Upper lobe of left lung (tissue), 6 donors: ENCODE measurements around the gene XPC. TPM values are rescaled to one million over a fixed set of nuclear protein-coding genes. Genes with fewer than 3 reads are reported as not detected.

ENCODE experiments used
- ATAC-seq, 2 donors: fragments of 200-7000 bp; cut with Tn5 transposase; one replicate each; pipeline ENCODE4 v1.9.1; 2022; ENCODE audit warnings: mild to moderate bottlenecking in 2 of 2, moderate library complexity in 2 of 2; ENCODE audit not compliant: low FRiP score in 2 of 2
- DNase-seq, 2 donors: peaks; one replicate each; pipeline ENCODE4 v3.0.0-alpha.2; 2019 to 2020
- H3K27ac ChIP-seq, 4 donors: fragments of 200-600 bp; sonication (generic); one replicate each; pipeline ENCODE4 v1.5.1; 2016 to 2019
- H3K27me3 ChIP-seq, 4 donors: fragments of 200-600 bp; sonication (generic); one replicate each; pipeline ENCODE4 v1.5.1; 2017 to 2019
- H3K36me3 ChIP-seq, 4 donors: fragments of 200-600 bp; sonication (generic); one replicate each; pipeline ENCODE4 v1.5.1; 2016 to 2019
- H3K4me1 ChIP-seq, 4 donors: fragments of 200-600 bp; sonication (generic); one replicate each; pipeline ENCODE4 v1.5.1; 2018 to 2019
- H3K4me3 ChIP-seq, 4 donors: fragments of 200-600 bp; sonication (generic); one replicate each; pipeline ENCODE4 v1.5.1; 2017 to 2019; ENCODE audit warnings: mild to moderate bottlenecking in 2 of 4, moderate library complexity in 1 of 4
- H3K9me3 ChIP-seq, 4 donors: fragments of 200-600 bp; sonication (generic); one replicate each; pipeline ENCODE4 v1.5.1; 2018 to 2019
- EP300 ChIP-seq, 4 donors: sonication (generic); formaldehyde crosslinking; IDR thresholded peaks; one replicate each; pipeline ENCODE4 v1.5.1; 2017; ENCODE audit warnings: antibody characterized with exemption in 4 of 4, control low read depth in 2 of 4
- POLR2A ChIP-seq, 4 donors: fragments of 450-650 bp; IDR thresholded peaks; one replicate each; pipeline ENCODE4 v1.5.1; 2016 to 2017; ENCODE audit warnings: antibody characterized with exemption in 4 of 4, mild to moderate bottlenecking in 2 of 4
- POLR2AphosphoS5 ChIP-seq, 2 donors: sonication (generic); formaldehyde crosslinking; IDR thresholded peaks; one replicate each; pipeline ENCODE4 v1.5.1; 2017; ENCODE audit warnings: antibody characterized with exemption in 2 of 2
- WGBS, 2 donors: methylation state at CpG; one replicate each; pipeline ENCODE4 v1.1.5; 2017 to 2018; 5-methylcytosine and 5-hydroxymethylcytosine counted together
- total RNA-seq, 6 donors: library from RNA; depleted of rRNA in 4 of 6; stranded (reverse); fragments of >200 nt in 4 of 6; gene quantifications; one replicate each; pipeline versions ENCODE4 v1.1.0 to v1.2.1, GENCODE V29; 2016 to 2021
- TF ChIP-seq, protein P1 (sequence below), 6 experiments: fragments of 450-650 bp in 4 of 6; fragments of 200-600 bp in 2 of 6; sonication (generic) in 2 of 6; IDR thresholded peaks; one replicate each; pipeline ENCODE4 v1.5.1; 2016 to 2019; ENCODE audit warnings: antibody characterized with exemption in 6 of 6
- donor health status: DM: no; HTN: no; CAD: no; lungs with moderate emphysema.
- donor health status: DM: no; HTN: yes; CAD: no; lungs with severe emphysema.

The XPC gene
- total RNA-seq, 6 donors from 2014 or later = 33.8 to 87.0 (median 46.6) TPM

DNA sequence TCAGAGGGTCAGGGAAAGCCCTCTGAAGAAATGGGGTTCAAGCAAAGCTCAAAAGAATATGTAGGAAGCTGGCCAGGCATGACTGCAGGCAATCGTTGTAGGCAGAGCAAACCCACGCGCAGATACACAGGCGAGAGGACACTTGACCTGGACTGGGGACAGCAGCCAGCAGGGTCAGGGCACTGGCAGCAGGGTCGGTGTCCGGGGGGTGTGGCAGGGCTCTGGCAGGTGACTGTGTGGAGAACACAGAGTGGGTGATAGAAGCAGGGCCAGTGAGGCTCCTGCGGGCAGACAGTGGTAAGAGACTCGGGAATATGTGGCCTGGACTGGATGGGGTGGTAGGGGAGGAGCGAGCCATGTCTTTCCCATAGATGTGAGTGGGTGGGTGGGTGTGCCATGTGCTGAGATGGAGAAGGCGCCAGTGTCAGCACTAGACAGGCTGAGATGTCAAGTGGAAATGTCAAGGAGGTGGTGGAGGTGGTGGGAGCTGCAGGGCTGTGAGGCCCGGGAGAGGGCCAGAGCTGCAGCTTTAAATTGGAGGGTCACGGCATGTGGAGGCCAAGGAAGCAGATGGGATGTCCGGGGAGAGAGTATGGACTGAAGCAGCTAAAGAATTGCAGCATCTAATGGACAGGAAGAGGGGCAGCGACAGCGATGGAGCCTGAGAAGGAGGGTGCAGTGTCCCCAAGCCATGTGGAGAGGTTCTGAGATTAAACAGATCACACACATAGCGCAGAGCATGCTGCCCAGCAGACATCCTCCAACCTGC lies 40.1 kb downstream of the XPC start:
- no peaks in the 10 kb centered on the region for H3K27me3 ChIP-seq
- ATAC-seq (no peak), DNase-seq (no peak)
- peaks cover 26 to 96% (median 70%) of the 10 kb centered on the region in 4 donors for H3K36me3 ChIP-seq
- peaks cover 9 to 16% (median 14%) of the 10 kb centered on the region in 4 donors for H3K4me1 ChIP-seq
- WGBS, 2 donors = 88 to 89% methylated on average over 16 of the region's 16 CpGs
- TF ChIP-seq, protein P1, sequence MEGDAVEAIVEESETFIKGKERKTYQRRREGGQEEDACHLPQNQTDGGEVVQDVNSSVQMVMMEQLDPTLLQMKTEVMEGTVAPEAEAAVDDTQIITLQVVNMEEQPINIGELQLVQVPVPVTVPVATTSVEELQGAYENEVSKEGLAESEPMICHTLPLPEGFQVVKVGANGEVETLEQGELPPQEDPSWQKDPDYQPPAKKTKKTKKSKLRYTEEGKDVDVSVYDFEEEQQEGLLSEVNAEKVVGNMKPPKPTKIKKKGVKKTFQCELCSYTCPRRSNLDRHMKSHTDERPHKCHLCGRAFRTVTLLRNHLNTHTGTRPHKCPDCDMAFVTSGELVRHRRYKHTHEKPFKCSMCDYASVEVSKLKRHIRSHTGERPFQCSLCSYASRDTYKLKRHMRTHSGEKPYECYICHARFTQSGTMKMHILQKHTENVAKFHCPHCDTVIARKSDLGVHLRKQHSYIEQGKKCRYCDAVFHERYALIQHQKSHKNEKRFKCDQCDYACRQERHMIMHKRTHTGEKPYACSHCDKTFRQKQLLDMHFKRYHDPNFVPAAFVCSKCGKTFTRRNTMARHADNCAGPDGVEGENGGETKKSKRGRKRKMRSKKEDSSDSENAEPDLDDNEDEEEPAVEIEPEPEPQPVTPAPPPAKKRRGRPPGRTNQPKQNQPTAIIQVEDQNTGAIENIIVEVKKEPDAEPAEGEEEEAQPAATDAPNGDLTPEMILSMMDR (IDR thresholded peaks at IDR 0.05) = no peak
- TF ChIP-seq POLR2AphosphoS5 (IDR thresholded peaks at IDR 0.05) (no peak), EP300 (IDR thresholded peaks at IDR 0.05) (no peak), POLR2A (IDR thresholded peaks at IDR 0.05) (no peak)
- H3K27ac ChIP-seq = peak overlapping the region in 1 of 4 donors; percentile 34
- no peaks in the 10 kb centered on the region for H3K9me3 ChIP-seq
- no peak overlapping the region for H3K4me3 ChIP-seq

DNA sequence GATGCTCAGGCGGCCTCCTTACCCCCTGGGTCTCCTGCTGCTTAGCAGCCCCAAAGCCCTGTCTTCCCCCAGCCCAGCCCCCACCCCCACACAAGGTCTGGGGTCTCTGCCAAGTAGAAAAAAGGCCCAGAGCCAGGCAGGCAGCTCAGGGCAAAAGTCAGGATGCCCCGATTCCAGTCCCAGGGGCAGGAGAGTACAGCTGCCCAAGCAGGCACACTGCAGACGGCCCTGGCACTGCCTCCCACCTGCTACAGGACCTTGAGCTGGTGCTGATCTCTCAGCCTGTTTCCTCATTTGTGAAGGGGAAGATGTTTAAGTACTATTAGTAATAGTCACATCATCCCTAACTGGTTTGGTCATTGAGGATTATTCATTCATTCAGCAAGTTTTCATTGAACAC lies 41.0 kb downstream of the XPC start:
- TF ChIP-seq, protein P1 (IDR thresholded peaks at IDR 0.05) = no peak
- no peak for TF ChIP-seq POLR2AphosphoS5 (IDR thresholded peaks at IDR 0.05)
- no peak for TF ChIP-seq POLR2A (IDR thresholded peaks at IDR 0.05)
- TF ChIP-seq EP300 (IDR thresholded peaks at IDR 0.05) = no peak
- DNase-seq (no peak), ATAC-seq (no peak)
- 87 to 100% methylated on average over 2 to 3 of the region's 3 CpGs for whole genome bisulfite sequencing, 2 donors
- H3K4me3 ChIP-seq = no peak overlapping the region
- H3K36me3 ChIP-seq = peaks cover 34 to 100% (median 79%) of the 10 kb centered on the region in 4 donors
- H3K27ac ChIP-seq = peak overlapping the region in 2 of 4 donors; percentile 0 to 38
- no peaks in the 10 kb centered on the region for H3K27me3 ChIP-seq
- peaks cover 4 to 8% (median 6%) of the 10 kb centered on the region in 4 donors for H3K4me1 ChIP-seq
- no peaks in the 10 kb centered on the region for H3K9me3 ChIP-seq

DNA sequence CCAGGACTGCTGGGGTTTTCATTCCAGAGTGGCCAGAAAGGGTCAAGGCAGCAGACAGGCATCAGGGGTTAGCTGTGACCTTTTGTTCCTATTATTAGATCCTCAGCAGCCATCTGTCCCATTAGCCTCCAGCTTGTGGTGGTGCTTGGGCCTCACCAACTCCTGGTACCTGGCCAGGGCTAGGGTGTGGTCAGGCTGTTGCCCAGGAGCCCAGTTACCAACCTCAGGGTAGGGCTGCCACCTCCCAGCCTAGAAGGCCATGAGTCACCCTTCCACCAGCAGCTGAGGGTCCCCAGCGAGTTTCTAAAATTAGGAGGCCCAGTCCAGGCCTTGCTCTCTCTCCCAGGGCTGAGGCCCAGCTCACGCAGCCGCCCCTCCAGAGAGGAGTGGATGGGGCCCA lies 41.4 kb downstream of the XPC start:
- TF ChIP-seq POLR2AphosphoS5 (IDR thresholded peaks at IDR 0.05) = no peak
- TF ChIP-seq EP300 (IDR thresholded peaks at IDR 0.05) = no peak
- TF ChIP-seq, protein P1 (IDR thresholded peaks at IDR 0.05) = no peak
- no peak for TF ChIP-seq POLR2A (IDR thresholded peaks at IDR 0.05)
- H3K36me3 ChIP-seq = peaks cover 39 to 100% (median 80%) of the 10 kb centered on the region in 4 donors
- peaks cover 0 to 4% (median 4%) of the 10 kb centered on the region in 4 donors for H3K4me1 ChIP-seq
- H3K4me3 ChIP-seq = no peak overlapping the region
- no peak for DNase-seq
- peak overlapping the region in 3 of 4 donors; percentile 0 to 38 (median 30) for H3K27ac ChIP-seq
- no peaks in the 10 kb centered on the region for H3K9me3 ChIP-seq
- no peak for ATAC-seq
- 80 to 100% methylated on average over 1 to 2 of the region's 3 CpGs for WGBS, 2 donors
- no peaks in the 10 kb centered on the region for H3K27me3 ChIP-seq

DNA sequence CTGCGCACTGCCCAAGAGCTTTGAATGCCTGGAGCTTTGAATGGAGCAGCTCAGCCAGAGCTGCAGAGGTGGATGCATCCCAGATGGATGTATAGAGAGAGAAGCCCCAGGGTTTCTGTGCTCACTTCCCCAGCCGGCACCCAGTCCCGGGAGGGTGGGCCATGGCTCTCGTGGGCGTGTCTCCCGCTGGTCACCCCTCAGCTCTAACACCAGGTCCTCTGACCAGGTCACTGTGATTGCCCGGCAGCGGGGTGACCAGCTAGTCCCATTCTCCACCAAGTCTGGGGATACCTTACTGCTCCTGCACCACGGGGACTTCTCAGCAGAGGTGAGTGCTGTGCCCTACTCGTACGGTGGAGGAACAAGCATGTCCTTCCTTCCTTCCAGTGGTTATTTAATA lies 42.8 kb downstream of the XPC start:
- H3K36me3 ChIP-seq = peaks cover 50 to 100% (median 85%) of the 10 kb centered on the region in 4 donors
- no peak for TF ChIP-seq EP300 (IDR thresholded peaks at IDR 0.05)
- TF ChIP-seq POLR2AphosphoS5 (IDR thresholded peaks at IDR 0.05) = no peak
- TF ChIP-seq, protein P1 (IDR thresholded peaks at IDR 0.05) = no peak
- no peak for TF ChIP-seq POLR2A (IDR thresholded peaks at IDR 0.05)
- 87 to 90% methylated on average over 3 to 11 of the region's 11 CpGs for WGBS, 2 donors
- DNase-seq (no peak), ATAC-seq (no peak)
- no peaks in the 10 kb centered on the region for H3K4me1 ChIP-seq
- H3K27me3 ChIP-seq = no peaks in the 10 kb centered on the region
- H3K4me3 ChIP-seq = no peak overlapping the region
- no peaks in the 10 kb centered on the region for H3K9me3 ChIP-seq
- no peak overlapping the region for H3K27ac ChIP-seq
